Epidermal melanocyte (primary cell): ENCODE results near the gene SLC35B1.

ENCODE experiments used
- DNase-seq: peaks from one replicate; pipeline ENCODE4 v3.0.0; 2011; ENCODE audit warnings: low spot score; ENCODE audit not compliant: insufficient read length

SLC35B1 gene

GRCh38 chr17:49700960-49701359, 6.8 kb downstream of the SLC35B1 start:
- no peak for DNase-seq

GRCh38 chr17:49699966-49700575, 7.7 kb downstream of the SLC35B1 start:
- DNase-seq = no peak

- no peak for DNase-seq
Measured at GRCh38 chr17:49698005-49698404, 9.8 kb downstream of the SLC35B1 start.

- DNase-seq = no peak
Measured at GRCh38 chr17:49696233-49696761, 11.5 kb downstream of the SLC35B1 start.

GRCh38 chr17:49695698-49696232, 12.0 kb downstream of the SLC35B1 start:
- no peak for DNase-seq

GRCh38 chr17:49694847-49695697, 12.7 kb downstream of the SLC35B1 start:
- DNase-seq = peak; percentile 29

- DNase-seq = no peak
Measured at GRCh38 chr17:49692751-49693150, 15.0 kb downstream of the SLC35B1 start.

GRCh38 chr17:49691677-49692191, 16.0 kb downstream of the SLC35B1 start:
- no peak for DNase-seq

GRCh38 chr17:49691086-49691676, 16.6 kb downstream of the SLC35B1 start:
- no peak for DNase-seq

GRCh38 chr17:49690256-49690655, 17.5 kb downstream of the SLC35B1 start:
- DNase-seq = no peak

- no peak for DNase-seq
Measured at GRCh38 chr17:49688848-49689247, 18.9 kb downstream of the SLC35B1 start.

GRCh38 chr17:49687878-49688491, 19.8 kb downstream of the SLC35B1 start:
- no peak for DNase-seq

- no peak for DNase-seq
Measured at GRCh38 chr17:49681106-49681979, 26.4 kb downstream of the SLC35B1 start.

- DNase-seq = no peak
Measured at GRCh38 chr17:49680314-49680713, 27.4 kb downstream of the SLC35B1 start.

- DNase-seq = peak; percentile 90
Measured at GRCh38 chr17:49677933-49678847, 29.6 kb downstream of the SLC35B1 start, which contains the start of gene SPOP. Gene SPOP, minus strand, starts transcription at chr17:49678097. Its CDS starts 55,287 bp downstream, at chr17:49622810.

GRCh38 chr17:49677134-49677932, 30.4 kb downstream of the SLC35B1 start:
- DNase-seq = peak; percentile 86

GRCh38 chr17:49676276-49676868, 31.4 kb downstream of the SLC35B1 start:
- DNase-seq = no peak

GRCh38 chr17:49674507-49674906, 33.3 kb downstream of the SLC35B1 start:
- no peak for DNase-seq
